GM12878 (cell line): ENCODE measurements around the gene NUTM1. TPM values are rescaled to one million over a fixed set of nuclear protein-coding genes. Genes with fewer than 3 reads are reported as not detected.

ENCODE experiments used
- BACH1 ChIP-seq: fragments of 450-650 bp; IDR thresholded peaks from 2 replicates; pipeline ENCODE4 v1.6.1; 2017; ENCODE audit warnings: mild to moderate bottlenecking, borderline replicate concordance
- CBFB ChIP-seq: IDR thresholded peaks from 2 replicates; pipeline ENCODE4 v1.6.1; 2016; ENCODE audit warnings: antibody characterized with exemption, low read depth
- MEF2A ChIP-seq: IDR thresholded peaks from 2 replicates; pipeline ENCODE4 v1.6.1; 2011; ENCODE audit warnings: low read depth, mild to moderate bottlenecking, low read length, moderate library complexity; ENCODE audit not compliant: insufficient read depth
- NR2C1 ChIP-seq: fragments of 450-650 bp; IDR thresholded peaks from 2 replicates; pipeline ENCODE4 v1.6.1; 2017; ENCODE audit warnings: antibody characterized with exemption, mild to moderate bottlenecking, moderate library complexity
- PAX8 ChIP-seq: fragments of 450-650 bp; IDR thresholded peaks from 2 replicates; pipeline ENCODE4 v1.6.1; 2017; ENCODE audit warnings: mild to moderate bottlenecking, moderate library complexity
- RELA ChIP-seq: fragments of 450-650 bp; IDR thresholded peaks from 2 replicates; pipeline ENCODE4 v1.8.0; 2014; ENCODE audit warnings: borderline replicate concordance; ENCODE audit not compliant: partially characterized antibody
- SKIL ChIP-seq: fragments of 450-650 bp; IDR thresholded peaks from 2 replicates; pipeline ENCODE4 v1.6.1; 2017; ENCODE audit warnings: mild to moderate bottlenecking, low read depth, inconsistent platforms; ENCODE audit not compliant: poor library complexity, severe bottlenecking
- SP1 ChIP-seq: IDR thresholded peaks from one replicate; pipeline ENCODE4 v1.6.1; 2011; ENCODE audit warnings: low read depth, low read length
- ZNF384 ChIP-seq: IDR thresholded peaks from 2 replicates; pipeline ENCODE4 v1.6.1; 2012; ENCODE audit warnings: low read depth, mild to moderate bottlenecking, low read length, improper control_type of control experiment, borderline replicate concordance
- ZNF592 ChIP-seq: fragments of 450-650 bp; IDR thresholded peaks from 2 replicates; pipeline ENCODE4 v1.6.1; 2017; ENCODE audit warnings: mild to moderate bottlenecking, moderate library complexity
- ZSCAN29 ChIP-seq: fragments of 450-650 bp; IDR thresholded peaks from 2 replicates; pipeline ENCODE4 v1.6.1; 2017; ENCODE audit warnings: mild to moderate bottlenecking, moderate library complexity
- polyA plus RNA-seq, 11 experiments: library from polyadenylated mRNA; depleted of rRNA in 4 of 11; unstranded in 6 of 11; stranded (reverse) in 5 of 11; fragments of >200 nt; fragmentation: Nextera tagmentation in 4 of 11; fragmentation: Illumina TruSeq in 1 of 11; extraction: Ambion mirVana in 4 of 11; extraction: Trizol in 1 of 11; gene quantifications; 1 replicate in 1 of 11; 2 replicates in 10 of 11; pipeline versions ENCODE4 v1.2.1 to v1.2.3, GENCODE V29; 2011 to 2016; ENCODE audit warnings: inconsistent platforms in 2 of 11, missing spikeins in 2 of 11, low read depth in 1 of 11
- total RNA-seq, 4 experiments: library from RNA; depleted of rRNA in 3 of 4; stranded (reverse); fragments of >200 nt in 3 of 4; fragmentation: Illumina TruSeq in 1 of 4; extraction: Trizol in 1 of 4; gene quantifications; 2 replicates each; pipeline versions ENCODE4 v1.2.1 to v1.2.3, GENCODE V29; 2013 to 2021
- TF ChIP-seq, protein P1 (sequence below): fragments of 450-650 bp; formaldehyde crosslinking; IDR thresholded peaks from 2 replicates; pipeline ENCODE4 v1.4.0; 2020; ENCODE audit warnings: mild to moderate bottlenecking, moderate library complexity

Gene NUTM1
- total and polyA plus RNA-seq, 10 of the 15 experiments (the other 5 are each of a cell fraction or from before 2014, with no cell fraction given), result under 0.01 to 0.05 TPM; not detected in 8

- TF ChIP-seq, protein P1, sequence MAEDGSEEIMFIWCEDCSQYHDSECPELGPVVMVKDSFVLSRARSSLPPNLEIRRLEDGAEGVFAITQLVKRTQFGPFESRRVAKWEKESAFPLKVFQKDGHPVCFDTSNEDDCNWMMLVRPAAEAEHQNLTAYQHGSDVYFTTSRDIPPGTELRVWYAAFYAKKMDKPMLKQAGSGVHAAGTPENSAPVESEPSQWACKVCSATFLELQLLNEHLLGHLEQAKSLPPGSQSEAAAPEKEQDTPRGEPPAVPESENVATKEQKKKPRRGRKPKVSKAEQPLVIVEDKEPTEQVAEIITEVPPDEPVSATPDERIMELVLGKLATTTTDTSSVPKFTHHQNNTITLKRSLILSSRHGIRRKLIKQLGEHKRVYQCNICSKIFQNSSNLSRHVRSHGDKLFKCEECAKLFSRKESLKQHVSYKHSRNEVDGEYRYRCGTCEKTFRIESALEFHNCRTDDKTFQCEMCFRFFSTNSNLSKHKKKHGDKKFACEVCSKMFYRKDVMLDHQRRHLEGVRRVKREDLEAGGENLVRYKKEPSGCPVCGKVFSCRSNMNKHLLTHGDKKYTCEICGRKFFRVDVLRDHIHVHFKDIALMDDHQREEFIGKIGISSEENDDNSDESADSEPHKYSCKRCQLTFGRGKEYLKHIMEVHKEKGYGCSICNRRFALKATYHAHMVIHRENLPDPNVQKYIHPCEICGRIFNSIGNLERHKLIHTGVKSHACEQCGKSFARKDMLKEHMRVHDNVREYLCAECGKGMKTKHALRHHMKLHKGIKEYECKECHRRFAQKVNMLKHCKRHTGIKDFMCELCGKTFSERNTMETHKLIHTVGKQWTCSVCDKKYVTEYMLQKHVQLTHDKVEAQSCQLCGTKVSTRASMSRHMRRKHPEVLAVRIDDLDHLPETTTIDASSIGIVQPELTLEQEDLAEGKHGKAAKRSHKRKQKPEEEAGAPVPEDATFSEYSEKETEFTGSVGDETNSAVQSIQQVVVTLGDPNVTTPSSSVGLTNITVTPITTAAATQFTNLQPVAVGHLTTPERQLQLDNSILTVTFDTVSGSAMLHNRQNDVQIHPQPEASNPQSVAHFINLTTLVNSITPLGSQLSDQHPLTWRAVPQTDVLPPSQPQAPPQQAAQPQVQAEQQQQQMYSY (CRISPR knock-in tag), result no peak
- no peak for TF ChIP-seq MEF2A
- no peak for TF ChIP-seq ZNF592
- no peak for TF ChIP-seq SP1
- TF ChIP-seq CBFB, result no peak
- no peak for TF ChIP-seq ZNF384
- TF ChIP-seq NR2C1, result no peak
- no peak for TF ChIP-seq PAX8
- no peak for TF ChIP-seq ZSCAN29
- no peak for TF ChIP-seq BACH1
- TF ChIP-seq SKIL, result no peak
- no peak for TF ChIP-seq RELA
Observed at GRCh38 chr15:34362047-34362773, 19.1 kb downstream of the NUTM1 start (continued).
